ENCODE measurements around the gene RFTN1. TPM values are rescaled to one million over a fixed set of nuclear protein-coding genes. Genes with fewer than 3 reads are reported as not detected.

Gene RFTN1
- total RNA-seq, 1 donor from 2014 or later, result 41.8 TPM

- Mint-ChIP-seq H3K36me3 (ENCODE audit: low read depth, unreplicated experiment) (no peaks in the 10 kb centered on the region), H3K27ac (ENCODE audit: unreplicated experiment) (no peak overlapping the region), H3K4me1 (ENCODE audit: unreplicated experiment) (peaks cover 6% of the 10 kb centered on the region), H3K9me3 (ENCODE audit: unreplicated experiment) (no peaks in the 10 kb centered on the region), H3K4me3 (ENCODE audit: unreplicated experiment) (no peak overlapping the region), H3K27me3 (ENCODE audit: unreplicated experiment) (no peaks in the 10 kb centered on the region)
- no peak for TF ChIP-seq CTCF (IDR thresholded peaks at IDR 0.05; ENCODE audit: unreplicated experiment)
- DNase-seq (ENCODE audit: low spot score), result no peak
Observed at GRCh38 chr3:16409032-16409431, 104.5 kb downstream of the RFTN1 start.

DNA sequence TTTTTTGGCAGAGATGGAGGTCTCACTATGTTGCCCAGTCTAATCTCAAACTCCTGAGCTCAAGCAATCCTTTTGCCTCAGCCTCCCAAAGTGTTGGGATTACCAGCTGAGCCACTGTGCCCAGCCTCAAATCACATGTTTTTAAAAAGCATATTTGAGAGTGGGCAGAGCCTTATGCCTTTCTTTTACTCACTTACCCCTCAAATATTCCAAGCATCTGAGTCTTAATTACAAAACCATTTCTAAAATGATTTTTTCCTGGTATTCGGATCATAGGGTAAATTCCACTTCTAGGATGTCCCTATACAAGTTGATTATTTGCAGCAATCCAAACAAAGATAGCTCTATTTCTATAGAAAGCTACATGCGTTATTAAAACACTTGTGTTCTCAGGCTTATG lies 106.1 kb downstream of the RFTN1 start:
- DNase-seq (ENCODE audit: low spot score), result no peak
- no peak overlapping the region for H3K4me3 Mint-ChIP-seq (ENCODE audit: unreplicated experiment)
- H3K4me1 Mint-ChIP-seq (ENCODE audit: unreplicated experiment), result peaks cover 5% of the 10 kb centered on the region
- no peak overlapping the region for H3K27ac Mint-ChIP-seq (ENCODE audit: unreplicated experiment)
- TF ChIP-seq CTCF (IDR thresholded peaks at IDR 0.05; ENCODE audit: unreplicated experiment), result no peak
- no peaks in the 10 kb centered on the region for H3K36me3 Mint-ChIP-seq (ENCODE audit: low read depth, unreplicated experiment)
- no peaks in the 10 kb centered on the region for H3K9me3 Mint-ChIP-seq (ENCODE audit: unreplicated experiment)
- no peaks in the 10 kb centered on the region for H3K27me3 Mint-ChIP-seq (ENCODE audit: unreplicated experiment)

DNA sequence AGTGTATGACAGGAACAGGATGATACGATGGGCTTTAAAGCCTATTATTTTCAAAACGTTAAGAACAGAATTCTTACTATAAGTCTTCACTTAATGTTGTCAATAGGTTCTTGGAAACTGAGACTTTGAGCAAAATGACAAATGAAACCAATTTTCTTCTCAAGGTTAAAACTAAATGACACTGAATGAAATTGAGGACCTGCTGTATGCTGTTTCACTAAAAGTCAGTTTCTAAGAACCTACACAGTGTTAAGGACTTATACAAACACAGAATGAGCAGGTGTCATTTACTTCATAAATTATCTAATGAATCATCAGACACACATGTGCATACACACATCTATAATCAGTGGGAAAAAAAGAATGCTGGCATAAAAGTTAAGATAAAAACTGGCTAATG lies 106.9 kb downstream of the RFTN1 start:
- H3K4me3 Mint-ChIP-seq (ENCODE audit: unreplicated experiment), result no peak overlapping the region
- H3K9me3 Mint-ChIP-seq (ENCODE audit: unreplicated experiment), result no peaks in the 10 kb centered on the region
- H3K36me3 Mint-ChIP-seq (ENCODE audit: low read depth, unreplicated experiment), result peaks cover under 1% of the 10 kb centered on the region
- peaks cover 1% of the 10 kb centered on the region for H3K27me3 Mint-ChIP-seq (ENCODE audit: unreplicated experiment)
- no peak for DNase-seq (ENCODE audit: low spot score)
- H3K4me1 Mint-ChIP-seq (ENCODE audit: unreplicated experiment), result peaks cover 5% of the 10 kb centered on the region
- H3K27ac Mint-ChIP-seq (ENCODE audit: unreplicated experiment), result no peak overlapping the region
- no peak for TF ChIP-seq CTCF (IDR thresholded peaks at IDR 0.05; ENCODE audit: unreplicated experiment)

DNA sequence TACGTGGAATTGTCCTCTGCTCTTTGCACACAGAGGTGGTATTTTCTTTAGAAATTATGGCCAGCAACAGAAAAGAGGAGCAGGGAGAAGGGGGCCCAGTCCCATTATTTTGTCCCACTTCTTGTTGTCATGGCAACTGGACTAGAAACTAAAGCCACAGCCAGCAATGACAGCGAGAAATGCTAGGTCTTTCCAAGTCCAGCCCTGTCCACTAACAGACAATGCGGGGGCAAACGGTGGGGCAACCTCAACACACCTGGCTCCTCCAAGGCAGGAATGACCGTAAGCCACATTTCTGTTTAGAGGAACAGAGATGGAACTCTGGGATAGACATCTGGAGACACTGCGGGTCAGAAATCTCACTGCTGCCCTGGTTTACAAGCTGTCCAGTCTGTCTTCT lies 107.3 kb downstream of the RFTN1 start:
- no peak overlapping the region for H3K4me3 Mint-ChIP-seq (ENCODE audit: unreplicated experiment)
- peaks cover 1% of the 10 kb centered on the region for H3K27me3 Mint-ChIP-seq (ENCODE audit: unreplicated experiment)
- peaks cover 3% of the 10 kb centered on the region for H3K36me3 Mint-ChIP-seq (ENCODE audit: low read depth, unreplicated experiment)
- no peak for TF ChIP-seq CTCF (IDR thresholded peaks at IDR 0.05; ENCODE audit: unreplicated experiment)
- peaks cover 5% of the 10 kb centered on the region for H3K4me1 Mint-ChIP-seq (ENCODE audit: unreplicated experiment)
- no peaks in the 10 kb centered on the region for H3K9me3 Mint-ChIP-seq (ENCODE audit: unreplicated experiment)
- H3K27ac Mint-ChIP-seq (ENCODE audit: unreplicated experiment), result no peak overlapping the region
- no peak for DNase-seq (ENCODE audit: low spot score)

DNA sequence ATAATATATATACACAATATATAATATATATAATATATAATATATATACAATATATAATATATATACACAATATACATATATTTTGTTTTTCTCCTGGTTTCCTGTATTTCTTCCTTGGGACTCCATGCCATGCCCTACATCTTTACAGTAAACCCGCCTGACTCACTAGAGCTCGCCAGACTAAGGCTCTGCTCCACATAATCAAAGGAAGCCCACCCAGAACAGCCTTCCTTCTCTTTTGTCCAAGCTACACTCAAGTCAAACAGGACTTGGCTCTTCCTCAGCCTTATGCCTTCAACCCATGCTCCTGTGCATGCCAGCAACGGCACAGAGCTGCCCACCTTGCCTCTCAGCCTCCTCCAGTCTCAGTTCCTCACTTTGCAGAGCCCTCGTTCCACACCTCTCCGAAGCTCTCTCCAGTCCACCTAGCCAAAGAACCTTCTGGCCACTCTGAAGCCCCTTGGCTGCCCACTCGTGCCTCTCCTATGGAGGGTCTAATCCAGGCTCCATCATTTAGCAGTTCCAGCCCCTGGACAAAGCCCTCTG lies 109.1 kb downstream of the RFTN1 start:
- peaks cover 9% of the 10 kb centered on the region for H3K36me3 Mint-ChIP-seq (ENCODE audit: low read depth, unreplicated experiment)
- H3K27me3 Mint-ChIP-seq (ENCODE audit: unreplicated experiment), result peaks cover 1% of the 10 kb centered on the region
- H3K4me3 Mint-ChIP-seq (ENCODE audit: unreplicated experiment), result no peak overlapping the region
- no peak overlapping the region for H3K27ac Mint-ChIP-seq (ENCODE audit: unreplicated experiment)
- no peaks in the 10 kb centered on the region for H3K9me3 Mint-ChIP-seq (ENCODE audit: unreplicated experiment)
- no peak for TF ChIP-seq CTCF (IDR thresholded peaks at IDR 0.05; ENCODE audit: unreplicated experiment)
- no peak for DNase-seq (ENCODE audit: low spot score)
- peaks cover 13% of the 10 kb centered on the region for H3K4me1 Mint-ChIP-seq (ENCODE audit: unreplicated experiment)
